ENCODE data around the gene NUP62CL. TPM values are rescaled to one million over a fixed set of nuclear protein-coding genes. Genes with fewer than 3 reads are reported as not detected.
"Not testable (repeated sequence)": the region's sequence is repeated elsewhere in the genome, so short reads cannot be mapped to it uniquely, and the experiment has no call there.

Gene NUP62CL
- total and polyA plus RNA-seq, 10 of the 15 experiments (the other 5 are each of a cell fraction or from before 2014, with no cell fraction given): 2.5 to 6.0 (median 4.2) TPM

DNA sequence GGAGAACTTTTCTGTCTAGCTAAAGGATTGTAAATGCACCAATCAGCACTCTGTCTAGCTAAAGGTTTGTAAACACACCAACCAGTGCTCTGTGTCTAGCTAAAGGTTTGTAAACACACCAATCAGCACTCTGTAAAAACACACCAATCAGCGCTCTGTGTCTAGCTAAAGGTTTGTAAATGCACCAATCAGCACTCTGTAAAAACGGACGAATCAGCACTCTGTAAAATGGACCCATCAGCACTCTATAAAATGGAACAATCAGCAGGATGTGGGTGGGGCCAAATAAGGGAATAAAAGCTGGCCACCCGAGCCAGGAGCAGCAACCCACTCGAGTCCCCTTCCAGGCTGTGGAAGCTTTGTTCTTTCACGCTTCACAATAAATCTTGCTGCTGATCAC, 8.2 kb downstream of the NUP62CL start:
- ChIA-PET SMC1A (ENCODE audit: uncharacterized antibody, unreplicated experiment) (interaction anchor here (0.8 kb wide), 1 partner anchor 36 kb away, joined by 4 read pairs; no protein-coding TSS in a partner anchor), CTCF (interaction anchor here (1.3 kb wide), 2 partner anchors 13 to 21 kb away, joined by 3 read pairs; no protein-coding TSS in a partner anchor)
- 44% methylated on average over 6 of the region's 6 CpGs for WGBS (ENCODE audit: insufficient coverage, insufficient replicate concordance, low lambda C conversion rate, missing lambda C conversion rate)
- H3K4me1 ChIP-seq (ENCODE audit: control insufficient read depth, insufficient read depth, low read length); H3K36me3 ChIP-seq (ENCODE audit: control insufficient read depth in 2 of 2, insufficient read depth in 2 of 2, low read length in 1 of 2); DNase-seq (ENCODE audit: low read depth, low spot score); H3K4me3 ChIP-seq; in situ Hi-C loops (cut with MboI); RAD21 ChIA-PET (ENCODE audit: unreplicated experiment); intact Hi-C loops (cut with micrococcal nuclease; ENCODE audit: unreplicated experiment); H2AFZ ChIP-seq (ENCODE audit: control insufficient read depth, low read depth, low read length); H3K27ac ChIP-seq (ENCODE audit: control insufficient read depth, insufficient read depth); H3K9me3 ChIP-seq (replicated peaks; ENCODE audit: control insufficient read depth, insufficient read depth, low read length); ATAC-seq; H3K27me3 ChIP-seq (replicated peaks in 1 of 2; ENCODE audit: control insufficient read depth in 2 of 2, insufficient read depth in 2 of 2, low read length in 1 of 2); H3K4me2 ChIP-seq (ENCODE audit: control insufficient read depth, insufficient read depth); BruUV-seq (replicated peaks); H4K20me1 ChIP-seq (ENCODE audit: control insufficient read depth, insufficient read depth); H3K79me2 ChIP-seq (ENCODE audit: control insufficient read depth, insufficient read depth, low read length); H3K9ac ChIP-seq (ENCODE audit: control insufficient read depth, insufficient read depth, low read length); POLR2A ChIA-PET; FAIRE-seq: not testable (repeated sequence)

DNA sequence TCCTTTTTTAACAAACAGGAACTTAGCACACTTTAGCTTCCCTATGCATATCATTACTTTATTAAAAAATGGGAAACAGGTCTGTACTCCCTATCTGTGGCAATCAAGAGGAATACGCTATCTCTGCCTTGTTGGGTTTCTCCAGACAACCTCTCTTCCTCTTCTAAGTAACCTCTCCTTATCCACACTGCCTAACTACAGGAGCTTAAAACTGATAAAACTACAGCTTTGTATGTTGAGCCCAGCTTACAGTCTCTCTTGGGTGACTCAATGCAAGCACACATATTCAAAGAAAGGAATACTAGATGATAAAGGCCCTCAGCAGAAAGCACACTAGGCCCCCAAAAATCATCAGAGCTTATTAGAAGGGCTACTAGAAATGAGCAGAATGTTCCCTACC, 8.9 kb downstream of the NUP62CL start:
- no peak overlapping the region for H3K27ac ChIP-seq (ENCODE audit: control insufficient read depth, insufficient read depth)
- ChIA-PET SMC1A (ENCODE audit: uncharacterized antibody, unreplicated experiment) (no interaction called here), POLR2A (no interaction called here), CTCF (interaction anchor here (1.3 kb wide), 1 partner anchor 14 kb away, joined by 3 read pairs; no protein-coding TSS in a partner anchor), RAD21 (ENCODE audit: unreplicated experiment) (no interaction called here)
- no peaks in the 10 kb centered on the region for H3K79me2 ChIP-seq (ENCODE audit: control insufficient read depth, insufficient read depth, low read length)
- DNase-seq (ENCODE audit: low read depth, low spot score) (no peak), FAIRE-seq (no peak), ATAC-seq (no peak)
- H3K4me1 ChIP-seq (ENCODE audit: control insufficient read depth, insufficient read depth, low read length): no peaks in the 10 kb centered on the region
- TF ChIP-seq IKZF1 (conservative IDR thresholded peaks at IDR 0.05) (no peak), MEF2B (IDR thresholded peaks at IDR 0.05; ENCODE audit: partially characterized antibody, poor library complexity, severe bottlenecking) (no peak), STAT1 (conservative IDR thresholded peaks at IDR 0.05) (no peak), NR2C1 (IDR thresholded peaks at IDR 0.05) (no peak), NBN (IDR thresholded peaks at IDR 0.05) (no peak)
- no peaks in the 10 kb centered on the region for H3K36me3 ChIP-seq (ENCODE audit: control insufficient read depth in 2 of 2, insufficient read depth in 2 of 2, low read length in 1 of 2)
- no peak overlapping the region for H2AFZ ChIP-seq (ENCODE audit: control insufficient read depth, low read depth, low read length)
- H3K27me3 ChIP-seq (replicated peaks in 1 of 2; ENCODE audit: control insufficient read depth in 2 of 2, insufficient read depth in 2 of 2, low read length in 1 of 2): no peaks in the 10 kb centered on the region
- H3K9ac ChIP-seq (ENCODE audit: control insufficient read depth, insufficient read depth, low read length): no peak overlapping the region
- no TSS peak for BruUV-seq (replicated peaks)
- no peak overlapping the region for H3K4me2 ChIP-seq (ENCODE audit: control insufficient read depth, insufficient read depth)
- no peaks in the 10 kb centered on the region for H4K20me1 ChIP-seq (ENCODE audit: control insufficient read depth, insufficient read depth)
- H3K4me3 ChIP-seq: no peak overlapping the region
- no peaks in the 10 kb centered on the region for H3K9me3 ChIP-seq (replicated peaks; ENCODE audit: control insufficient read depth, insufficient read depth, low read length)
- 25% methylated on average over 1 of the region's 1 CpG for WGBS (ENCODE audit: insufficient coverage, insufficient replicate concordance, low lambda C conversion rate, missing lambda C conversion rate)
- intact Hi-C loops (cut with micrococcal nuclease; ENCODE audit: unreplicated experiment): no loop called here
- in situ Hi-C loops (cut with MboI): no loop called here
